ENCODE data around the gene KANSL3.
"Not testable (repeated sequence)": the region's sequence is repeated elsewhere in the genome, so short reads cannot be mapped to it uniquely, and the experiment has no call there.

The KANSL3 gene

GRCh38 chr2:96654791-96655190 lies 16.7 kb upstream of the KANSL3 start:
- not testable (repeated sequence) for DNase-seq (ENCODE audit: low spot score)

DNA sequence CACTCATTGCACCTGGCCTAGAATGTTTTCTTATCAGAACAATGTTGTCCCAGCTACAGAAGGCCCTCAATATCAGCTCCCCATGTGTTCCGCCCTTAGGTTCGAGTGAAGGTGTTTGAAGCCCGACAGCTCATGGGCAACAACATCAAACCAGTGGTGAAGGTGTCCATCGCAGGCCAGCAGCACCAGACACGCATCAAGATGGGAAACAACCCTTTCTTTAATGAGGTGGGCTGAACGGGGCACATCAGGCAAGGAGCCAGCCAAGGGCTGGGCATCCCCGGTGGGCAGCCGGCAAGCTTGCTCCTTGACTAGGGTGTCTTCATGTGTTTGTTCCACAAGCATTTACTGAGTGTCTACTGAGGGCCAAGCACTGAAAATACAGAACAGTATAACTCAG lies 13.7 kb upstream of the KANSL3 start:
- DNase-seq (ENCODE audit: low spot score) = no peak

DNA sequence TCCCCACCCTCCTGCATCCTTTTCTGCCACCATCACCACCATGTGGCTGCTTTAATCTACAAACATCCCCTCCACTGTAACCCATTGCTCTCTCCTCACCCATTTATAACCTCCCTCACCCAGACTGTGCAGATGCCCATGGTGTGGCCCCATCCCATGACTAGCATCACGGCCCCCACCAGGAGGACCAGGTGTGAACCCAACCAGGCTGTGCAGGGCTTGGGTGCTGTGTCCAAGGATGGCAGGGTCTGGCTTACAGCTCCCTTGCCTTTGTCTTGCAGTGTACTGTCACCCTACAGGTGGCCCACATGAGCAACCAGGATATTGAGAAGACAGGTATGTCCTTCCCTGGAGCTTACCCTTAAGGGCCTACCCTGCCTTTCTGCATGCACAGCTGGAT lies 11.2 kb upstream of the KANSL3 start:
- no peak for DNase-seq (ENCODE audit: low spot score)

GRCh38 chr2:96648306-96648930 lies 10.3 kb upstream of the KANSL3 start:
- DNase-seq (ENCODE audit: low spot score) = no peak

- DNase-seq (ENCODE audit: low spot score) = no peak
Measured at GRCh38 chr2:96647681-96648080, 9.6 kb upstream of the KANSL3 start.

GRCh38 chr2:96642564-96643360 lies 4.7 kb upstream of the KANSL3 start, which contains the start of gene FER1L5:
Gene FER1L5, plus strand, starts transcription at chr2:96642764. Its CDS starts 73 bp downstream, at chr2:96642837.
- DNase-seq (ENCODE audit: low spot score) = peak; percentile 58

DNA sequence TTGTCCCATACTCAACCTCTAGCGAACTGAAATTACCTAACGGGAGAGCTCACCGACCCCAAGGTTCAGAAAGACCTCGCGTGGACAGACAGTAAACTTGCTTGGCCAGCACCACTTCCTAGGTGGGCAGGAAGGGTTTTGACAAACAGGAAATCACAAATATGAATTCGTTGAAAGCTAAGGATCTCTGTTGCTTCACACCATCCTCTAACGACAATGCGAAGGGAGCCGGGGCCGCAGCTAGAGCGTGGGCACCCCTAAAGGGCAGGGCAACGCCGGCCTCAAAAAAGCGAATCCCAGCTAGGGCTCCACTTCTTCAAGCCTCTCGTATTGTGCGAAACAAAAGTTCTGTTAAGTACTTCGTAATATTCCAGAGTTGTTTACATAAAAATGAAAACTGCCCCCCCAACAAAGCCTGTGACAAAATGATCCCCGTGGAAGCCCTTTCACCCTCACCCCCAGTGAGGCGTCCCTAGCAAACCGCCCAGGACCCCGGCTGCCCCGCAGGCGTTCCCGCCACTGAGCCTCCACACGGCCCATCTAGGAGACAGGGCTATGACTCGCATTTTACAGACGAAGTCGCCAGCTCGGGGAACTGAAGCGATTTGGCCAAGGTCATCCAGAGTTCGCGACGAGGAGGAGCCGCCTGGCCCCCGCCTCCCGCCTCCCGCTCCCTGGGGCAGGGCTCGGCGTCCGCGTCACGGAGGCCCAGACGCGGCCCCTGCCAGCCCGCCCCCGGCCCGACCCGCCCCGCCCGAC lies 548 bp downstream of the KANSL3 start:
- peak; percentile 87 for DNase-seq (ENCODE audit: low spot score)

GRCh38 chr2:96636551-96637171 lies 1.5 kb downstream of the KANSL3 start:
- no peak for DNase-seq (ENCODE audit: low spot score)

DNA sequence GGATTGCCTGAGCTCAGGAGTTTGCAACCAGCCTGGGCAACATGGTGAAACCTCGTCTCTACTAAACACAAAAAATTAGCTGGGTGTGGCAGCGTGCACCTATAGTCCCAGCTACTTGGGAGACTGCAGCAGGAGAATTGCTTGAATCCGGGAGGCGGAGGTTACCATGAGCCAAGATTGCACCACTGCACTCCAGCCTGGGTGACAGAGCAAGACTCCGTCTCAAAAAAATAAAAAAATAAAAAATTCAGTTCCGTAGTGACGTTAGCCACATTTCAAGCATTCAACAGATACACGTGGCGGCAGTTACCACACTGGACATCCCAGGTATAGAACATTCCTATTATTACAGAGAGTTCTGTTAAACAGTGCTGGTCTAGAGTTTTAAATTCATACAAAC lies 4.5 kb downstream of the KANSL3 start:
- no peak for DNase-seq (ENCODE audit: low spot score)

DNA sequence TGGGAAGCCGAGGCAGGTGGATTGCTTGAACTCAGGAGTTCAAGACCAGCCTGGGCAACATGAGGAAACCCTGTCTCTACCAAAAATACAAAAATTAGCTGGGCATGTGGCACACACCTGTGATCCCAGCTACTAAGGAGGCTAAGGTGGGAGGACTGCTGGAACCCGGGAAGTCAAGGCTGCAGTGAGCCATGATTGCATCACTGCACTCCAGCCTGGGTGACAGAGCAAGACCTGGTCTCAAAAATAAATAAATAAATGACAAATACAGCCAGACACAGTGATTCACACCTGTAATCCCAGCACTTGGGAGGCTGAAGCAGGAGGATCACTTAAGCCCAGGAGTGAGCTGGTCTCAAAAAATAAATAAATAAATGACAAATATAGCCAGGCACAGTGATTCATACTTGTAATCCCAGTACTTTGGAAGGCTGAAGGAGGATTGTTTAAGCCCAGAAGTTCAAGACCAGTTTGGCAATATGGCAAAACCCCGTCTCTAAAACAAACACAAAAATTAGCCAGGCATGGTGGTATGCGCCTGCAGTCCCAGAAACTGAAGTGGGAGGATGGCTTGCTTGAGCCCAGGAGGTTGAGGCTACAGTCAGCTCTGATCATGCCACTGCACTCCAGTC lies 6.2 kb downstream of the KANSL3 start:
- no peak for DNase-seq (ENCODE audit: low spot score)

GRCh38 chr2:96626553-96626942 lies 11.6 kb downstream of the KANSL3 start:
- peak; percentile 10 for DNase-seq (ENCODE audit: low spot score)

DNA sequence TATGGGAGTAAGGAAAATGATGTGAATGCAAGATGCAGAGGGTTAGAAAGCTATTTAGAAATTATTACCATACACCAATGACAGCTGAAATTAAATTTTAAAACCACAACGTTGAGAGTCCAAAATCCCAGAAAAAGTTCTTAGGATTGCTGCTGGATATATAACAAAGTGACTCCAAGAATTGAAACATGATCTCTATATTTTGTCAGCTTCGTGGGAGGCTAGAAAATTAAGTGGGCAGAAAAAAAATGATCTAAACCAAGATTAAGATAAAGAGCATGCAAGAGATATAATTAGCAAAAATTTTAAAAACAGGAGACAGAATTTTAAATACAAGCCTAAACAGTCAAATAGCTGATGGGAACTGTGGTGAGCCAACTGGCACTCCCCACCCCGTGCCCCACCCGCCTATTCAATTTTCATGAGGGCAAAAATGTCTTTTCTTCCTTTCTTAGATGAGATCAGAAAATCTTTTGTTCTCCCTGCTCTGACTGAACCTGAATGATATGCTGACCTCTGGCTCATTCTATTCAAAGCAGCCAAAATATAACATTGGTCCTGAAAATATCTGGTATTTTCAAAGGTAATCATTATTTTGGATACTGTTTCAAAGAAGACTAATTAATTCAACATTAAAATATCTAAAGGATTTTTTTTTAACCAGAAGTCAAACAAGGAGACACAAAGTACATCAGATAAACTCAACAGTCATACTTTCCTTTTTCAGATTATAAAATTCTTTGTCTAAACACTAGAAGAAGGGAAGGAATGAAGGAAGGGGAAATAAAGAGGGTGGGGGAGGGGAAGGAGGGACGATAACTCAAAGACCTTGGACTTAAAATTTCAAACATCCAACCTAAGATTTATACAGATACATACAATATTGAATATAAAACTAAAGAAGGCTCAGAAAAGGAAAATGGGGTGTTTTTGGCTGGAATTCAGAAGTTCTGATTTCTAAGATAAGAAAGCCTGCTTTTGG lies 12.2 kb downstream of the KANSL3 start:
- DNase-seq (ENCODE audit: low spot score) = no peak

DNA sequence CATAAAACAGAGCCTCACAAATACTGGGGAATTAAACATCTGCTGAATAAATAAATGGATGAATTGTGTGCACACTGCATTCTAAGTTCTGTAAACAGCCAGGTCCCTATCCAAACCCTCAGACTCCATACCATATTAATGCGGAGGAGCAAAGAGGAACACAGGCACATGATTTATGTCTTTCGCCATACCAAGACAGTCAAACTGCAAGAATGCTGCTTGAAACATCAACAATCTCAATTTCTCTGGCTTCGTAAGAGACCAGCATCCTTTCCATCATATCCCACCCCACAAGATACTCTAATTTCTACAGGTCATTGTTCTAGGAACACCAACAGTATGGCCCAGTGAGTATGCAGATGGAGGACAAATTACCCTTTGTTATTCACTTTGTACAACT lies 15.0 kb downstream of the KANSL3 start:
- no peak for DNase-seq (ENCODE audit: low spot score)

- no peak for DNase-seq (ENCODE audit: low spot score)
Measured at GRCh38 chr2:96622544-96622943, 15.6 kb downstream of the KANSL3 start.

- no peak for DNase-seq (ENCODE audit: low spot score)
Measured at GRCh38 chr2:96618596-96619283, 19.4 kb downstream of the KANSL3 start.

DNA sequence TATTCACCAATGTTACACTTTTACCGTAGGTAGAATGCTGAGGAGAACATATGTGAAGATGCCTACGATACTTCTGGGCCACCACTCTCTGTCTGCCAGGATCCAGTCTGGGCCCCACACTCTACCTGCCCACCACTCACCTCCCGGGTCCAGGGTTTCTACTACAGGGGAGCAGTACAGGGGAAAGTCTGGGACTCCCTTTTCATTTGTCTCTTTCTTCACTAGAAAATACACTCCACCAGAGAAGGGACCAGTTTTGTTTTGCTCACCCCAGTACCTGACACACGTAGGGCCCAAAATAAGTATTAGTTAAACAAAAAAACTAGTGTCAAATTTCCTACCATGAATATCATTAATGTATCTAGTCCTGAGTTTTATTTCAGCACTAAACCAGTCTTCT lies 21.1 kb downstream of the KANSL3 start:
- no peak for DNase-seq (ENCODE audit: low spot score)

GRCh38 chr2:96616535-96616934 lies 21.6 kb downstream of the KANSL3 start:
- DNase-seq (ENCODE audit: low spot score) = no peak

GRCh38 chr2:96616128-96616527 lies 22.0 kb downstream of the KANSL3 start:
- DNase-seq (ENCODE audit: low spot score) = no peak

DNA sequence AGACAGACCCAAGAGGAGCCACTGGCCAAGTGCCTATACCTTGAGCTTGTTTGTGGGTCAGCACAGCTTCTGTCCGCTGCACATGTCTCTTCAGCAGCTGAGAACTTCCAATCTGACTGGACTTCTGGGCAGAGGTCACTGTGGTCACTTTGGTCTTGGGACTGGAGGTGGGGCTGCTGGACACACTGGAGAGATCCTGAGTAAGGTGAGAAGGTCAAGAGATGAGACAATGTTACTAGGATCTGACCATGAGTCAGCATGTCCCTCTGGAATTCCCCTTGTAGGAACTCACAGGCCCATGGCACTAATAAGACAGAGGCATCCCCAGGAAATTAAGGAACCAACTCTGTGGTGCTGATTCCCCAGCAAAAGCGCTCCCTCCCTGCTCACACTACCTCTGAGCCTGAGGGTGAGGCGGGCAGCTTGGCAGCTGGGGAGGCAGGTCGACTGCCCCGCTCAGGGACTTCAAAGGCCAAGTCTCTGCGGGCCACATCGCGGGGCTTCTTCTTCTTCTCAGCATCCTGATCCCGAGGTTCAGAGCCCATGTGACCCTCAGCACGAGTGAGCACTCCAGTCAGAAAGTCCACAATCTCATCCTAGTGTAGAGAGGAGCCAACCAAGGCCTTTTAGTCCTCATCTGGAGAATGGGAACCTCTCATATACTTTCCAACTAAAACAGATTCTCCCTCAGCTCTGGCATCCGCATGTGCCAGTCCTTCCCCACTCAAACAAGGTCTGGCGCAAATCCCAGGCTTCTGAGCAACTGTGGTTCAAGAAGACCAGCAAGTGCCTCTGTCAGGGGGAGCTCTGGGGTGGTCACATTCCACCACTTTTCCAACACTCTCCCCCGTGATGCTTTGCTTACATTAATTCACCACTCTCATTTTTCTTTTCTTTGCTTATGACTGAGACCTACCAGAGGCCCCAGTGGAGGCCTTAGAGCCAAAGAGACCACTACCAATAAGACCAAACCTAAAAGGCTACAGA lies 29.4 kb downstream of the KANSL3 start:
- DNase-seq (ENCODE audit: low spot score) = peak; percentile 39

Measured in AG08395 (cell line).